Measurements from ENCODE around the gene ACD.

Gene ACD

GRCh38 chr16:67662653-67663010 lies 2.6 kb upstream of the ACD start:
- no peak for DNase-seq (ENCODE audit: low read depth in 3 of 3, low spot score in 1 of 3)

- no peak for DNase-seq (ENCODE audit: low read depth in 3 of 3, low spot score in 1 of 3)
Observed at GRCh38 chr16:67661886-67662652, 2.0 kb upstream of the ACD start.

DNA sequence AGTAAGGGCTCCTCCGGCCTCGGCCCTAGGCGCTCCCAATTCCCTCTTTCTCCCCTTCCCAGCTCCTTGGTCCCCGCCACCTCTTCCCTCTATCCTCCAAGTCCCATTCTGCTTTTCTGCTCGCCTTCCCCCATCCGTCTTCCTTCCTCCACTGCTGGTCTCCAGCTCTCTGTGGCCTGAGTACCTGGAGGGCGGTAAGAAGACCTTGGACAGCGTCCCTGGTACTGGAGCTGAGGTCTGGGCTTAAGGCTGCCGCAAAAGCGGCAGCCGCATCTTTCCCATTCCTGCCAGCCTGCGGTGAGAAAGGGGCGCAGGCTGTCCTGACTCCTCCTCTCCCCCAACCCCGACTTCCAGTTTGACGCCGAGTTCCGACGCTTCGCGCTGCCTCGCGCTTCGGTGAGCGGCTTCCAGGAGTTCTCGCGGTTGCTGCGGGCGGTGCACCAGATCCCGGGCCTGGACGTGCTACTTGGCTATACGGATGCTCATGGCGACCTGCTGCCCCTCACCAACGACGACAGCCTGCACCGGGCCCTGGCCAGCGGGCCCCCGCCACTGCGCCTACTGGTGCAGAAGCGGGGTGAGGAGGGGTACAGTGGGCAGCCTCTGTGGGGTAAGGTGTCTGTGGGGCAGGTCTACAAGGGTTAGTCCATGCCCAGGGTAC lies 1.2 kb upstream of the ACD start:
- DNase-seq (ENCODE audit: low read depth in 3 of 3, low spot score in 1 of 3): no peak

DNA sequence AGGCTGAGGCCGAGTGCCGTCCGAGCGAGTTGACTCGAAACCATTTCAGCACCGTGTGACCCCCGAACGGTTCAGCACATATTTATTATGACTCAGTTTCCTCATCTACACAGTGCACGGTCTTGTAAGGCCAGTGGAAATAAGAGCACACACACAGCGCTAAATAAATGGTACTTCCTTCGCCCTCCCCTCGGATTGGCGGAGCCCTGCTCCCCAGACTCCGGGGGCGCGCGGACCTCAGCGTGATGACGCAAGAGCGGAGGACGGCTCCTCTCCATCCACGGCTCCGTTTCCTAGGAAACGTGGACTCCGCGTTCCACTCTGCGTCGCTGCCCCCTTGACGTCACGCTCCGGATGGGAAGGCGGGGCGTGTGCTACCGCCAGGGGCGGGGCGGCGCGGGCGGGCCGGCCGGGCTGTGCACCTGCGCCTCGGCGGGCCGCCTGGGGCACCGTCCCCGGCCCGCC lies 536 bp upstream of the ACD start, which contains the start of gene PARD6A:
Gene PARD6A, plus strand, starts transcription at position 397 of the 465 bp plus-strand sequence. CDS start 79 bp downstream, outside the sequence.
- peak; percentile 83 to 87 (median 86) for DNase-seq (ENCODE audit: low read depth in 3 of 3, low spot score in 1 of 3)

DNA sequence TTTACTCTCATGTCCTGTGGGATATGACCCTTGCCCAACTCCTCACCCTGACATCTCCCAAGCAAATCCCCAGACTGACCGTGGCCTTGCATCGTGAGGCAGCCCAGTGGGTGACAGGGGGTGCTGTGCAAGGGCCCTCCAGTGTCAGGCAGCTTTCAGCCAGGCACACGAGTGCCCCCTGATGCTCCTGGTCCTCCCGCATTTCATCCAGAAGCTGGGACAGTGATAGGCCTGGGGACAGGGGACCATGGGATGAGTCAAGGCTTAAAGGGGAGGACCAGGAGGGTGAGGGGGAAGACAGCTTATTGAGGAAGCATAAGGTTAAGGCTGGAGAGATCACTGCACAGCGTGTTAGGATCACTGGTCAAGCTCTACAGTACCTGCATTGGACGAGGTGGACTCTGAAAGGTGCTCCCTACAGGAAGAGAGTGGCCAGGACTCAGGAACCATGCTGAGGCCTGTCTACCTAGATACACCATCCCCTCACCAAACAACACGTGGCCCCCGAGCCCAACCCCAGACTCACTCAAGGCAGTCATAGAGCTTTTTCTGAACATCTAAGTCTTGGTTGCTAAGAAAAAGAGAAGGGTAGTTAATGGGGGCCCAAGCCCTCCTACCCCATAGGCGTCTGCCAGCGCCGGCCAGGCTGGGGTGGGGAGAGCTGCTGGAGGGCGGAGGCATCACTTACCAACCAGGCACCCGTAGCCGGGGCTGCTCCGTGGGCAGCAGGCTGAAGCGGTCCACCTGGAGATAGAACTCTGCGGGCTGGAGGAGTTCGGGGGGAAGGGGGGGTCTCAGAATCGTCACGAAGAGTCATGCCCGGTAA lies 998 bp downstream of the ACD start:
- DNase-seq (ENCODE audit: low read depth in 3 of 3, low spot score in 1 of 3): no peak

DNA sequence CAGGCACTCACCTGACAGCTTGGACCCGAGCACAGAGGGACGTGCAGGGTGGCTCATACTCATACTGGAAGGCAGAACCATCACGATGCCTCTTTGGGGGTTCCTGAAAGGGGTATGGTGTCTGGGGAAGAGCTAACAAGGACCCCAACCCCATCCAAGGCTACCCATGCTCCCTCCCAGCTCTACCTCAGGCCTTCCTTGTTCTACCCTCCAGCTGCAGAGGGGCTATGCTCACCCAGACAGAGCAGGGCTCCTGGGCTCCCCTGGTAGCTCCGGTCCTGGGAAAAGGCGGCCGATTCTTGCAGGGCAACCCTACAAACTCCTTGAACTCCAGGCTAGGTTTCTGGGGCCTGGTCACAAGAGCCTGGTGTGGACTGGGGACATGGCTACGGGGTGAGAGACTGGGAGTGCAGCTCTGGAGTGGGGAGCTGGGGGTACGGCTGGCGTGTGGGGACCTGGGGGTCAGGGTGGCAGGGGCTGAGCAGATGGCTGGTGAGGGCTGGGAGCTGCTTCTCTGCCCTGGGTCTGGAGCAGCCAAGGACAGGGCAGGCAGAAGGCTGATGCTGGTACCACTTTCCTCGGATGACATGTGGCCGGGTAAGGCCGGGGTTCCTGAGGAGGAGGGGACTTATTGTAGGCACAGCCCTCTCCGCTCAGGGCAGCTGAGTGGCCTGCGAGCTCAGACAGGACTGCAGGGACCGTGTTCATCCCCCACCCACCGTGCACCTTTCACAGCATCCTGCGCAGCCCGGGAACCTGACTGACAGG lies 2.1 kb downstream of the ACD start:
- no peak for DNase-seq (ENCODE audit: low read depth in 3 of 3, low spot score in 1 of 3)

- DNase-seq (ENCODE audit: low read depth in 3 of 3, low spot score in 1 of 3): no peak
Observed at GRCh38 chr16:67657017-67657608, 2.9 kb downstream of the ACD start.

GRCh38 chr16:67656344-67657016 lies 3.6 kb downstream of the ACD start:
- DNase-seq (ENCODE audit: low read depth in 3 of 3, low spot score in 1 of 3): no peak

GRCh38 chr16:67655363-67655762 lies 4.7 kb downstream of the ACD start:
- DNase-seq (ENCODE audit: low read depth in 3 of 3, low spot score in 1 of 3): no peak

GRCh38 chr16:67654403-67654911 lies 5.6 kb downstream of the ACD start:
- DNase-seq (ENCODE audit: low read depth in 3 of 3, low spot score in 1 of 3): no peak

DNA sequence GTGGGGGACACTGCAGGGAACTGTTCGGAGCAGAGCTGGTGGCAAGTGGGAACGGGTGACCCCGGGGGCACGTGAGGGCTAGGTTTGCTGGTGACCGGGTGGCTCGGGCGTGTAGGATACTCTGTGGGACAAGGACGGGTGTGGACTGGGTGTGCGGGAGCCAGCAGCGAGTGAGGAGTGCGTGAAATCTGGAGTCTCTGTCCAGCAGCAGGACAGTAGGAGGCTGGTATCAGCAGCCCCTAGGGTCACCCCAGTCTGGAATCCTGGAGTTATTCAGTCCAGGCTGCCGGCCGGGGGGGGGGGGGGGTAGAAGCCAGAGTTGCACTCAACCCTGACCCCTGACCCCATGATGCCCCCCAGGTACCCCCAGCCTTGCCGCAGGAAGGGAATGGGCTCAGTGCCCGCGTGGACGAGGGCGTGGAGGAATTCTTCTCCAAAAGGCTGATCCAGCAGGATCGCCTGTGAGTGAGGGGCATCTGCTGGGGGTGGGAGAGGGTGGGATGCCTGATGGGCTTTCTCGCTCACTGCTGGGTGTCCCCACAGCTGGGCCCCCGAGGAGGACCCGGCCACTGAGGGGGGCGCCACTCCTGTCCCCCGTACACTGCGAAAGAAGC lies 6.2 kb downstream of the ACD start:
- DNase-seq (ENCODE audit: low read depth in 3 of 3, low spot score in 1 of 3): no peak

- no peak for DNase-seq (ENCODE audit: low read depth in 3 of 3, low spot score in 1 of 3)
Observed at GRCh38 chr16:67653128-67653788, 6.8 kb downstream of the ACD start.

GRCh38 chr16:67652578-67653127 lies 7.4 kb downstream of the ACD start:
- no peak for DNase-seq (ENCODE audit: low read depth in 3 of 3, low spot score in 1 of 3)

DNA sequence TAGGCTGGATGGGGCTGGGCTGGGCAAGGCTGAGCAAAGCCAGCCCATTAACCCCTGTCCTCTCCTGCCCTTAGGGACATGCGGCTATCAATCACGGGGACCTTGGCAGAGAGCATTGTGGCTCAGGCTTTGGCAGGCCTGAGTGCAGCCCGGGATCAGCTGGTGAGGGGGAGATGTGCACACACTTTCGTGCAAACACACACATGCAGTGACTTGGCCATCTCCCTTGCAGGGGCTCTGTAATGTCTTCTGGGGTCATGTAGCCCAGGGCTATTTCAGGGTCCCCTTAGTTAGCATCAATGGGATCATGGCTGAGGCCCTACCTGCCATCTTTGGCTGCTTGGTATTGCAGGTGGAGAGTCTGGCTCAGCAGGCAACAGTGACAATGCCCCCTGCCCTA lies 8.2 kb downstream of the ACD start:
- DNase-seq (ENCODE audit: low read depth in 3 of 3, low spot score in 1 of 3): no peak

DNA sequence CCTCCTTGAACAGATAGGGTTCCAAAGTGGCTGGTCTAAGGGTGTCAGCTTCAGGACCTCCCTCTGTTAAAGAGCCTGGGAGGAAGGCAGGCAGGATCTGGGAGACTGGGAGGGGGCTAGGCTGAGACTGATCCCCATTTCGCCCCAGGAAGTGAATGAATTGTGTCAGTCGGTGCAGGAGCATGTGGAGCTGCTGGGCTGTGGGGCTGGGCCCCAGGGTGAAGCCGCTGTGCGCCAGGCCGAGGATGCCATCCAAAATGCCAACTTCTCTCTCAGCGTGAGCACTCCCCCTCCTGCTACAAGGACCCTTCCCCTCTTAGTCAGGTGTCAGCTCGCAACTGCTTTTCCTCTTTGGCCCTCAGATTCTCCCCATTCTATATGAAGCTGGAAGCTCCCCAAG lies 9.0 kb downstream of the ACD start:
- DNase-seq (ENCODE audit: low read depth in 3 of 3, low spot score in 1 of 3): no peak

DNA sequence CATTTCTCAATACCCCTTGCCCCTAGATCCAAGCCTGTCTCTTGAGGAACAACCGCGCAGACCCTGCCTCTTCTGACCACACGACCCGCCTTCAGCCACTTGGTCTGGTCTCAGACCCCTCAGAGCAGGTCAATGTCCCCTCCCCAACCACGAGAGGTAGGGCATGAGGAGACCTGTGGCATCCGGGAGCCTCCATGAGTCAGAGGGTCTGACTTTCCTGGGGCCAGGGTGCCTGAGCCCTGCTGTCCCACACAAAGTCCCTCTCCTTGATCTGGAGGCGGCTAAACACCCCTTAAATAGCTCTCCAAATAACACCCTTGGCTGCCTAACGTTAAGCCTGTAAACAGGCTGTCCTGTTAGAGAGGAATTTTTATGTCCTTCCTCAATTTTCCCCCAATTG lies 10.0 kb downstream of the ACD start:
- DNase-seq (ENCODE audit: low read depth in 3 of 3, low spot score in 1 of 3): no peak

GRCh38 chr16:67649494-67649931 lies 10.5 kb downstream of the ACD start:
- no peak for DNase-seq (ENCODE audit: low read depth in 3 of 3, low spot score in 1 of 3)

DNA sequence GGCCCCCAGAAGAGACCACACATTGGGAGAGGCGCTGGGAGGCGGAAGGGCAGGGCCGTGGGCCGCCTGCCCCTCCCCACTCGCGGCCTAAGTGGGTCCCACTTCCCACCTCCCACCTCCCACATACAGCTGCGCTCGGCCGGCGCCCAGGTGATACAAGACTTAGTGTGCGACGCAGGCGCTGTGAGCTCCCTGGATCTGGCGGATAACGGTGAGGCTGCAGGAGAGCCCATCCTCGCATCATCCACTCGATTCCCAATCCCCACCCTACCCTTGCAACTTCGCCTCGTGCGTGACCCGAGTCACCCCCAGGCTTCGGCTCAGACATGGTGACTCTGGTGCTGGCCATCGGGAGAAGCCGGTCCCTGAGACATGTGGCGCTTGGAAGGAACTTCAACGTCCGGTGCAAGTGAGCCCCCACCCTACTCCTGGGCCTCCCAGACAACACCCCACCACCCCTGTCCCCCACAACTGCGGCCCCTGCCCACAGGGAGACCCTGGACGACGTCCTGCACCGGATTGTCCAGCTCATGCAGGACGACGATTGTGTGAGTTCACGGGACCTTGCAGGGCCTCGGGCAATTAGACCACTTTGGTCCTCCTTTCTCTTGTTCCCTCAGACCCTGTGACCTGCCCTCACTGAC lies 11.2 kb downstream of the ACD start:
- no peak for DNase-seq (ENCODE audit: low read depth in 3 of 3, low spot score in 1 of 3)
